NCI-H82 (cell line): ENCODE results near the gene GLB1L3.
"Not testable (repeated sequence)": the region's sequence is repeated elsewhere in the genome, so short reads cannot be mapped to it uniquely, and the experiment has no call there.

ENCODE experiments used
- DNase-seq: peaks from one replicate; lab custom pipeline; 2025; lab: John Stamatoyannopoulos, UW

Gene GLB1L3

GRCh38 chr11:134252346-134253187 is 23.6 kb upstream of the GLB1L3 start:
- no peak for DNase-seq

GRCh38 chr11:134253188-134253993 is 22.8 kb upstream of the GLB1L3 start, which contains the start of the genes ACAD8 and THYN1:
Gene ACAD8, plus strand, starts transcription at chr11:134253568. Its CDS starts 33 bp downstream, at chr11:134253601.
Gene THYN1, minus strand, starts transcription at chr11:134253352. Its CDS starts 470 bp downstream, at chr11:134252882.
- peak; percentile 98 for DNase-seq

GRCh38 chr11:134254433-134255183 is 21.6 kb upstream of the GLB1L3 start:
- no peak for DNase-seq

- not testable (repeated sequence) for DNase-seq
Measured at GRCh38 chr11:134255184-134255561, 21.0 kb upstream of the GLB1L3 start.

- no peak for DNase-seq
Measured at GRCh38 chr11:134257101-134257500, 19.1 kb upstream of the GLB1L3 start.

GRCh38 chr11:134258577-134258976 is 17.6 kb upstream of the GLB1L3 start:
- no peak for DNase-seq

- no peak for DNase-seq
Measured at GRCh38 chr11:134260503-134260902, 15.7 kb upstream of the GLB1L3 start.

GRCh38 chr11:134260983-134261382 is 15.2 kb upstream of the GLB1L3 start:
- no peak for DNase-seq

GRCh38 chr11:134261626-134262488 is 14.3 kb upstream of the GLB1L3 start:
- peak; percentile 39 for DNase-seq

- DNase-seq: no peak
Measured at GRCh38 chr11:134264966-134265764, 11.0 kb upstream of the GLB1L3 start.

- DNase-seq: no peak
Measured at GRCh38 chr11:134266440-134266839, 9.7 kb upstream of the GLB1L3 start.

- DNase-seq: no peak
Measured at GRCh38 chr11:134266841-134267251, 9.3 kb upstream of the GLB1L3 start.

- no peak for DNase-seq
Measured at GRCh38 chr11:134267461-134267860, 8.7 kb upstream of the GLB1L3 start.

GRCh38 chr11:134267966-134268365 is 8.2 kb upstream of the GLB1L3 start:
- DNase-seq: no peak

GRCh38 chr11:134270250-134270714 is 5.9 kb upstream of the GLB1L3 start:
- peak; percentile 48 for DNase-seq

- DNase-seq: no peak
Measured at GRCh38 chr11:134271978-134272377, 4.2 kb upstream of the GLB1L3 start.

- peak; percentile 44 for DNase-seq
Measured at GRCh38 chr11:134272381-134273316, 3.5 kb upstream of the GLB1L3 start.

GRCh38 chr11:134273317-134273712 is 2.9 kb upstream of the GLB1L3 start:
- no peak for DNase-seq

GRCh38 chr11:134275188-134275533 is 1.0 kb upstream of the GLB1L3 start:
- no peak for DNase-seq
